MM.1S (cell line): ENCODE results near the gene PPP2R2D.

Source experiments
- EZH2phosphoT487 ChIP-seq: fragments of 300-600 bp; sonication (generic); IDR thresholded peaks from 2 replicates; pipeline ENCODE4 v1.6.1; 2018; ENCODE audit warnings: antibody characterized with exemption, low read length
- TF ChIP-seq, protein P1 (sequence below): fragments of 300-600 bp; sonication (generic); IDR thresholded peaks from 2 replicates; pipeline ENCODE4 v1.5.1; 2016; ENCODE audit warnings: antibody characterized with exemption, low read length, mixed read lengths

DNA sequence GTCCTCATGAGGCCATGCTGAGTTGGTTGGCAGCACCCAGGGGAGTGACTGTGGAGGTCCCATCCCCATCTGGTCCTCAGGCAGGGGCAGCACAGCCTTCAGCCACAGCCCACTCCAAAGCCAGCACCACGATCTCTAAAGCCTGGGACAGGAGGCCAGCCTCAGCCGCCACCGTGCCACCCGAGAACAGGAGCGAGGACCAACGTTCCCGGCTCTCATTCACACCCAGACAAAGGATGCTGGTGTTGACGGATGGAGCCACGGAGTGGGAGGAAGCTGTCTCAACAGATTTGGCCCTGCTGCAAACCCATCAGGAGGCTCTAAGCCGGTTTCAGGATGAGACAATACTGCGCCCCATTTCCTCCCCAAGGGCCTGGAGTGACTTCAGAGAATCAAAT is 42.7 kb upstream of the PPP2R2D start:
- TF ChIP-seq, protein P1, sequence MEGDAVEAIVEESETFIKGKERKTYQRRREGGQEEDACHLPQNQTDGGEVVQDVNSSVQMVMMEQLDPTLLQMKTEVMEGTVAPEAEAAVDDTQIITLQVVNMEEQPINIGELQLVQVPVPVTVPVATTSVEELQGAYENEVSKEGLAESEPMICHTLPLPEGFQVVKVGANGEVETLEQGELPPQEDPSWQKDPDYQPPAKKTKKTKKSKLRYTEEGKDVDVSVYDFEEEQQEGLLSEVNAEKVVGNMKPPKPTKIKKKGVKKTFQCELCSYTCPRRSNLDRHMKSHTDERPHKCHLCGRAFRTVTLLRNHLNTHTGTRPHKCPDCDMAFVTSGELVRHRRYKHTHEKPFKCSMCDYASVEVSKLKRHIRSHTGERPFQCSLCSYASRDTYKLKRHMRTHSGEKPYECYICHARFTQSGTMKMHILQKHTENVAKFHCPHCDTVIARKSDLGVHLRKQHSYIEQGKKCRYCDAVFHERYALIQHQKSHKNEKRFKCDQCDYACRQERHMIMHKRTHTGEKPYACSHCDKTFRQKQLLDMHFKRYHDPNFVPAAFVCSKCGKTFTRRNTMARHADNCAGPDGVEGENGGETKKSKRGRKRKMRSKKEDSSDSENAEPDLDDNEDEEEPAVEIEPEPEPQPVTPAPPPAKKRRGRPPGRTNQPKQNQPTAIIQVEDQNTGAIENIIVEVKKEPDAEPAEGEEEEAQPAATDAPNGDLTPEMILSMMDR = no peak
- no peak for TF ChIP-seq EZH2phosphoT487
